ENCODE results near the gene RBL1.
"Not testable (repeated sequence)": the region's sequence is repeated elsewhere in the genome, so short reads cannot be mapped to it uniquely, and the experiment has no call there.

The RBL1 gene

GRCh38 chr20:37032077-37032476, 63.7 kb downstream of the RBL1 start:
- H3K9me3 ChIP-seq, result peaks cover 16% of the 10 kb centered on the region
- H3K27ac ChIP-seq, result no peak overlapping the region
- no peaks in the 10 kb centered on the region for H3K27me3 ChIP-seq
- H4K20me1 ChIP-seq, result no peaks in the 10 kb centered on the region
- no peak overlapping the region for H3K9ac ChIP-seq
- H3K4me2 ChIP-seq, result no peak overlapping the region
- no peaks in the 10 kb centered on the region for H3K4me1 ChIP-seq
- peaks cover 100% of the 10 kb centered on the region for H3K36me3 ChIP-seq
- H3K4me3 ChIP-seq, result no peak overlapping the region
- TF ChIP-seq Cebpa-rat (IDR thresholded peaks at IDR 0.05), result no peak

GRCh38 chr20:37020636-37021035, 75.2 kb downstream of the RBL1 start:
- H3K4me1 ChIP-seq, result peaks cover 9% of the 10 kb centered on the region; the same call in 1 of the 2 replicates
- no peak for TF ChIP-seq Cebpa-rat (IDR thresholded peaks at IDR 0.05)
- no peaks in the 10 kb centered on the region for H3K9me3 ChIP-seq
- H3K27me3 ChIP-seq, result no peaks in the 10 kb centered on the region
- H3K27ac ChIP-seq, result no peak overlapping the region
- peaks cover 89% of the 10 kb centered on the region for H3K36me3 ChIP-seq
- H3K4me2 ChIP-seq, result no peak overlapping the region
- no peak overlapping the region for H3K9ac ChIP-seq
- H4K20me1 ChIP-seq, result no peaks in the 10 kb centered on the region
- H3K4me3 ChIP-seq, result no peak overlapping the region

DNA sequence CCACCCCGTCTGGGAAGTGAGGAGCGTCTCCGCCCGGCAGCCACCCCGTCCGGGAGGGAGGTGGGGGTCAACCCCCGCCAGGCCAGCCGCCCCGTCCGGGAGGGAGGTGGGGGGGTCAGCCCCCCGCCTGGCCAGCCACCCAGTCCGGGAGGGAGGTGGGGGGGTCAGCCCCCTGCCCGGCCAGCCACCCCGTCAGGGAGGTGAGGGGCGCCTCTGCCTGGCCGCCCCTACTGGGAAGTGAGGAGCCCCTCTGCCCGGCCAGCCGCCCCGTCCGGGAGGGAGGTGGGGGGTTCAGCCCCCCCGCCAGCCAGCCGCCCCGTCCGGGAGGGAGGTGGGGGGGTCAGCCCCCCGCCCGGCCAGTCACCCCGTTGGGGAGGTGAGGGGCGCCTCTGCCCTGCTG, 83.2 kb downstream of the RBL1 start:
- not testable (repeated sequence) for H3K4me2 ChIP-seq, H3K4me3 ChIP-seq, H3K27ac ChIP-seq, H4K20me1 ChIP-seq, H3K27me3 ChIP-seq, H3K9ac ChIP-seq
- Histone ChIP-seq H3K4me1 (peaks cover 37% of the 10 kb centered on the region), H3K36me3 (peaks cover 66% of the 10 kb centered on the region), H3K9me3 (peaks cover 24% of the 10 kb centered on the region)

GRCh38 chr20:37011858-37012257, 83.9 kb downstream of the RBL1 start:
- not testable (repeated sequence) for H3K4me2 ChIP-seq, H4K20me1 ChIP-seq, H3K4me3 ChIP-seq, H3K27ac ChIP-seq, H3K27me3 ChIP-seq, H3K9ac ChIP-seq
- H3K36me3 ChIP-seq, result peaks cover 65% of the 10 kb centered on the region
- peaks cover 24% of the 10 kb centered on the region for H3K9me3 ChIP-seq
- H3K4me1 ChIP-seq, result peaks cover 45% of the 10 kb centered on the region

DNA sequence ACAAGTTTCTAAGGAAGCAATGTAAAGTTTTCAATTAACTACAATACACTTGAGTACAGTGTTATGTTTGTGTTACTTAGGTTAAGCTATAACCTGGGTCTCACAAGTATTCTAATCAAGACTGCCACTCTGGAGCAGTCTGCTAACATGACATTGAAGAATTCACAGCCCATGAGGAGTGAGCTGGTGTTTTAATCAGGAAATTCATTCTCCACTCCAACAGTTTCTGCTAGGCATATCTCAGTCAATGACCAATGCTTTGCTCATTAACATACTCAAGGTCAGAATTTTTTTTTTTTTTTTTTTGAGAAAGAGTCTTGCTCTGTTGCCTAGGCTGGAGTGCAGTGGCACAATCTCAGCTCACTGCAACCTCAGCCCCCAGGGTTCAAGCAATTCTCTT, 84.7 kb downstream of the RBL1 start:
- no peaks in the 10 kb centered on the region for H4K20me1 ChIP-seq
- no peak overlapping the region for H3K4me3 ChIP-seq
- peaks cover 24% of the 10 kb centered on the region for H3K9me3 ChIP-seq
- H3K9ac ChIP-seq, result no peak overlapping the region
- H3K27me3 ChIP-seq, result no peaks in the 10 kb centered on the region
- no peak for TF ChIP-seq Cebpa-rat (IDR thresholded peaks at IDR 0.05)
- H3K4me1 ChIP-seq, result peaks cover 52% of the 10 kb centered on the region
- H3K4me2 ChIP-seq, result no peak overlapping the region
- H3K27ac ChIP-seq, result no peak overlapping the region
- peaks cover 65% of the 10 kb centered on the region for H3K36me3 ChIP-seq

GRCh38 chr20:37007898-37008649, 87.7 kb downstream of the RBL1 start:
- Histone ChIP-seq H3K4me3 (no peak overlapping the region), H4K20me1 (no peaks in the 10 kb centered on the region), H3K4me2 (peak overlapping the region; percentile 81), H3K27ac (peak overlapping the region; percentile 45; the same call in 1 of the 2 replicates), H3K9me3 (peaks cover 13% of the 10 kb centered on the region), H3K4me1 (peaks cover 75% of the 10 kb centered on the region), H3K36me3 (peaks cover 57% of the 10 kb centered on the region), H3K27me3 (no peaks in the 10 kb centered on the region), H3K9ac (no peak overlapping the region; the same call in 1 of the 2 replicates)
- no peak for TF ChIP-seq Cebpa-rat (IDR thresholded peaks at IDR 0.05)

- Histone ChIP-seq H3K36me3 (peaks cover 48% of the 10 kb centered on the region), H3K4me1 (peaks cover 63% of the 10 kb centered on the region), H3K27ac (peak overlapping the region; percentile 69), H3K4me2 (peak overlapping the region; percentile 81)
- not testable (repeated sequence) for H3K9ac ChIP-seq, H3K27me3 ChIP-seq, H3K9me3 ChIP-seq, H3K4me3 ChIP-seq, H4K20me1 ChIP-seq
Measured at GRCh38 chr20:37005062-37005942, 90.5 kb downstream of the RBL1 start.

DNA sequence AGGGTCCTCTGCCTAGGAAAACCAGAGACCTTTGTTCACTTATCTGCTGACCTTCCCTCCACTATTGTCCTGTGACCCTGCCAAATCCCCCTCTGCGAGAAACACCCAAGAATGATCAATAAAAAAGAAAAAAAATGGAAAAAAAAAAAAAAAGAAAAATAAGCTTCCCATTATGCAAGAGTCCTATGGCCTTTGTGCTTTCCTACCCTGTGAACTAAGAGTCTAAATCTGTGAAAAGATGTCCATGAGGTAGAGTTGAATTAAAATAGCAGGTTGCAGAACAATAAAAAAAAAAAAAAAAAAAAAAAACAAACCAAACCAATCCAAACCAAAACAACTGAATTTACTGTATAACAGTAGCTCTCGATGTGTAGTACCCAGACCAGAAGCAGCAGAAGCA, 94.2 kb downstream of the RBL1 start:
- not testable (repeated sequence) for H3K4me2 ChIP-seq, H3K4me3 ChIP-seq, H3K27ac ChIP-seq, H4K20me1 ChIP-seq, H3K9ac ChIP-seq, H3K9me3 ChIP-seq, H3K27me3 ChIP-seq
- peaks cover 28% of the 10 kb centered on the region for H3K4me1 ChIP-seq
- peaks cover 62% of the 10 kb centered on the region for H3K36me3 ChIP-seq

DNA sequence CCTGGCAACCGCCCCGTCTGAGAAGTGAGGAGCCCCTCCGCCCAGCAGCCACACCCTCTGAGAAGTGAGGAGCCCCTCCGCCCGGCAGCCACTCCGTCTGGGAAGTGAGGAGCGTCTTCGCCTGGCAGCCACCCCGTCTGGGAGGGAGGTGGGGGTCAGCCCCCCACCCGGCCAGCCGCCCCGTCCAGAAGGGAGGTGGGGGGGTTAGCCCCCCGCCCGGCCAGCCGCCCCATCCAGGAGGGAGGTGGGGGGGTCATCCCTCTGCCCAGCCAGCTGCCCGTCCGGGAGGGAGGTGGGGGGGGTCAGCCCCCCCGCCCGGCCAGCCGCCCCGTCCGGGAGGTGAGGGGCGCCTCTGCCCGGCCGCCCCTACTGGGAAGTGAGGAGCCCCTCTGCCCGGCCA, 95.6 kb downstream of the RBL1 start:
- H3K4me2 ChIP-seq, H3K4me3 ChIP-seq, H3K27me3 ChIP-seq, H3K9me3 ChIP-seq, H4K20me1 ChIP-seq, H3K27ac ChIP-seq, H3K9ac ChIP-seq: not testable (repeated sequence)
- peaks cover 14% of the 10 kb centered on the region for H3K4me1 ChIP-seq
- peaks cover 71% of the 10 kb centered on the region for H3K36me3 ChIP-seq

- Histone ChIP-seq H3K4me1 (no peaks in the 10 kb centered on the region), H3K9ac (no peak overlapping the region), H3K36me3 (peaks cover 72% of the 10 kb centered on the region), H3K27ac (no peak overlapping the region), H3K27me3 (no peaks in the 10 kb centered on the region), H3K9me3 (peaks cover 22% of the 10 kb centered on the region), H3K4me3 (no peak overlapping the region), H3K4me2 (no peak overlapping the region), H4K20me1 (no peaks in the 10 kb centered on the region)
- no peak for TF ChIP-seq Cebpa-rat (IDR thresholded peaks at IDR 0.05)
Measured at GRCh38 chr20:36998652-36999051, 97.1 kb downstream of the RBL1 start.
